ENCODE data around the gene SURF1.

DNA sequence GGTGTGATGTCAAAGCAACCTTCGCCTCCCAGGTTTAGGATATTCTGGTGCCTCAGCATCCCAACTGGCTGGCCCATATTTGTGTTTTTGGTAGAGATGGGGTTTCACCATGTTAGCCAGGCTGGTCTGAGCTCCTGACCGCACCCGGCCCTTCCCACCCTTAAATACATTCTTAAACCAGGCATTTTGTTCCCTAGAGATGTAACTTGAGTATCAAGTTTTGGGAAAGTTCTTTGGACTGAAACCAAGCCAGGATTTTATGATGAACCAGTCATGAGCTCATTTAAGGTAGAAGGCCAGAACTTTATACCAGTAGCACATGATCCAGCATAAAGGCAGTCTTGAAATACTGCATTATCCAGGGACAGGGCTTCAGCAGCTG, 4.8 kb downstream of the SURF1 start:
- TF ChIP-seq, protein P1, sequence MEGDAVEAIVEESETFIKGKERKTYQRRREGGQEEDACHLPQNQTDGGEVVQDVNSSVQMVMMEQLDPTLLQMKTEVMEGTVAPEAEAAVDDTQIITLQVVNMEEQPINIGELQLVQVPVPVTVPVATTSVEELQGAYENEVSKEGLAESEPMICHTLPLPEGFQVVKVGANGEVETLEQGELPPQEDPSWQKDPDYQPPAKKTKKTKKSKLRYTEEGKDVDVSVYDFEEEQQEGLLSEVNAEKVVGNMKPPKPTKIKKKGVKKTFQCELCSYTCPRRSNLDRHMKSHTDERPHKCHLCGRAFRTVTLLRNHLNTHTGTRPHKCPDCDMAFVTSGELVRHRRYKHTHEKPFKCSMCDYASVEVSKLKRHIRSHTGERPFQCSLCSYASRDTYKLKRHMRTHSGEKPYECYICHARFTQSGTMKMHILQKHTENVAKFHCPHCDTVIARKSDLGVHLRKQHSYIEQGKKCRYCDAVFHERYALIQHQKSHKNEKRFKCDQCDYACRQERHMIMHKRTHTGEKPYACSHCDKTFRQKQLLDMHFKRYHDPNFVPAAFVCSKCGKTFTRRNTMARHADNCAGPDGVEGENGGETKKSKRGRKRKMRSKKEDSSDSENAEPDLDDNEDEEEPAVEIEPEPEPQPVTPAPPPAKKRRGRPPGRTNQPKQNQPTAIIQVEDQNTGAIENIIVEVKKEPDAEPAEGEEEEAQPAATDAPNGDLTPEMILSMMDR (IDR thresholded peaks at IDR 0.05; ENCODE audit: insufficient read depth, low read length), result no peak
- no peak for TF ChIP-seq REST (IDR thresholded peaks at IDR 0.05; ENCODE audit: insufficient replicate concordance, low read depth)
- no peak for TF ChIP-seq POLR2AphosphoS5 (IDR thresholded peaks at IDR 0.05; ENCODE audit: low read depth)
- no peak for TF ChIP-seq GABPA (IDR thresholded peaks at IDR 0.05; ENCODE audit: low read depth)

Data from HL-60 (cell line).